GM19035 (cell line): ENCODE data around the gene RYR3.

Experiments
- ATAC-seq: cut with Tn5 transposase; IDR thresholded peaks from one replicate; pipeline ENCODE4 v1.9.1; 2021; ENCODE audit not compliant: unreplicated experiment

RYR3 gene

DNA sequence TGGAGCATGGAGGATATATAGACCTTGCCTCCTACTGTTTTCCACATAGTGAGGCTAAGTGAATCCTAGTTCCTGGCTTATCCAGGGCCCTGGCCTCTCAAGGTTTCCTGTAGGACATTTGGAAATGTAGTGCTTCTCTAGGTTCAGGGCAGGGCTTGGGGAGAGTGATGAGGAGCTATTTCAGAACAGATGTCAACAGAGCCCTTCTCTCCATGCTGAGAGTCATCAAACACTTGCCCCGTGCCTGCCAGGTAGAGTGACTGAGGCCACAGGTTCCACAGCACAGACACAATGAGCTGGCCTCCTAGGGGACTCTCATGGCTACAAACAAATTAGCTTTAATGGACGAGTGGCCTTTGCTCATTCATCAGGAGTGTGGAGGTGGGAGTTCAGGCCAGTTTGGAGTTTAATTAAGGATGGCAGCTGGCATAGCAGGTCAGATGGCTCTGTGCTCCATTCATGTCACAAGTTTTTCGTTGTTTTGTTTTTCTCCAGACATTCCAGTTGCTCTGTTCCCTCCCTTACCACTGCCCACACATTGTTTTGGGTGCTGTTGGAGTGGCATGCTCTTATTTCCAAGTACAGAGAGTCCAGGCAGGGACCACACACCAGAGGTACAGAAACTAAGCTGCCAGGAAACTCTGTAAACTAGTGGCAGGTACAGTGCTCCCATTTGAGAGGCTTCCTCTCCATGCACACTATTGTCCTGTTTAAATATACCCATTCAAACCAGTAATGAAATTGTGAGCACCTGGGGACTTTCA, 189.8 kb downstream of the RYR3 start:
- ATAC-seq: no peak

DNA sequence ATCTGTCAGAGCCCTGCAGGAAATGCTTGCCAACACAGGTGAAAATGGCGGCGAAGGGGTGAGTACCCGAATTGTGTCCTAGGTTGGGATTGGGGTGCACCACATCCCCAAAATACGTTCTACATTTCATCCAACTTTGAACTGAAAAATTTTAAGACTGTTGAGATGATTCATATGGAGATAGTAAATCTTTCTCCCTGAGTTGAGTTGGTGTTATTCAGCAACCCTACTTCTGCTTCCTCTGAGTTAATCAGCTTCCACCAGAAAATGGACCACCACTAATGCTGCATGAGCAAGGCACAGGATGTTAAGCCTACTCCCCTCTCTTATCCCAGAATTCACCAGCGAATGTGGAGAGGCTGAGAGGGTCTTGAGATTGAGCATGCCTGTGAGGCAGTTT, 192.9 kb downstream of the RYR3 start:
- no peak for ATAC-seq

DNA sequence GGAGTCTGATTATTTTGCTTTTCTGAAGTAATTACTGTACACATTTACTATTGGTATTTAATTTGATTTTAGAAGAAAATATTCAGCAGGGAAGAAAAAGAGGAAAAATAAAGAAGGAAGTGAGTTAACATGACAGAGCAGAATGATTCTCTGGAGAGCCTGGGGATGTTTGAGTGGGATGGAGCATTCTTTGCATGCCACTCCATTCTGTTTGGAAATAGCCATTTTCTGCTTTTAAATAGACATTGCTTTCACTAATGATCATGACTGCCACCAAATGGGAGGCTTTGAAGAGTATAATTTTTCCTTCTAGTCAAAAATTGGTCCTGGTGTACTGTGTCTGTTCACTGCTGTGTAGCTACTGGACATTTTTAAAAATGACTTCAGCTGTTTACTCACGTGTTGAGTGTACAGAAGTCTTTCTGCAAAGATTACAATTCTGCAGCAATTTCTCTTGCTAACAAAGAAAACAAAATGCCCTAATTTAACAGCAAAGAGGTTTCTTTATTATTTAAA, 196.1 kb downstream of the RYR3 start:
- no peak for ATAC-seq

DNA sequence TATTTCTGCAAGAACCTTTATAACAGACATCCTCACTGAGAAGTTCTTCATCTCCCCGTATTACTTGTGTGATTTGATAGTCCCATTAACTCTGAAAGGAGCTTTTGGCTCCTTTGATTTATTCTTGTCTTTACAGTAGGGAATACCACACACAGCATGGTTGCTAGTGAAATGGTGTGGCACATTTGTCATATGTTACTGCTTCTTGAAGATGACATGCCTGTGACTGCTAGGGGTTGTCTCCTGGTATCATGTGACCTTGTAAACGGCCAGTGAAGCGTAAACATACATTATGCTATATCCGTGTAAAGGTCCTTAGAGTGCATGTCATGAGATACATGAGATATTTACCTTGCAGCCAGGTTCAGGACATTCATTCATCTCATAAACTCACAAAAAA, 197.9 kb downstream of the RYR3 start:
- no peak for ATAC-seq

DNA sequence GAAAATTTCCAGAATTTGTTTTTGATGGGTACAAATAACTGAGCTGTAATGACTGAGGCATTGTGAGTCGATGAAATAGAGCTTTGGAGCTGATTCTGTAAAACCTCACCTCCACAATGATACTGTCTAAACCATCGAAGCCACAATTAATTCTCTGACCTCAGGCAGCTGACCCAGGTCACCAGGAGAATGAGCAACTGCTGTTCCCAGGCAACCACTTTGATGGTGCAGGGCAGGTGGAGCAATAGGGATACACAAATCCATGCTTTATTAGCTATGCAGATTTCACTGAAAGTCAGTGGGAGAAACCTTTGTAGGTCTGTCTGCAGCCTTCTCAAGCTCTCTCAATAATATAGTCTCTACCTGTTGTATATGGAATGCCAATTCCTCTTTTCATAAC, 204.4 kb downstream of the RYR3 start:
- no peak for ATAC-seq

DNA sequence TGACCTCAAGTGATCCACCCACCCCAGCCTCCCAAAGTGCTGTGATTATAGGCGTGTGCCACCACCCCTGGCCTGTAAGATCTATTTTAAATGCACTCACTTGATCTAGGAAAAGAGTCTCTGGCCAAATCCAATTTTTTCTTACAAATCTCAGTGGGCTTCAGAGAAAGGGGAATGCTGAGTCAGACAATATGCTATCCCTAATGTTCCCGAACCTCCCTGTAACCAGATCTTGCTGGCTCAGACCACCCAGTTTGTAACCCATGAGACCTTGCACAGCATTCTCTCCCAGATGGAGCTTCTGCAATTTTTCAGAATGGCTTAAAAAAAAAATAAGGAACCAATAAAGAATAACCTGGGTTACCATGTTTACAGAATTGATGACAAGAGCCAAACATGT, 205.8 kb downstream of the RYR3 start:
- no peak for ATAC-seq

DNA sequence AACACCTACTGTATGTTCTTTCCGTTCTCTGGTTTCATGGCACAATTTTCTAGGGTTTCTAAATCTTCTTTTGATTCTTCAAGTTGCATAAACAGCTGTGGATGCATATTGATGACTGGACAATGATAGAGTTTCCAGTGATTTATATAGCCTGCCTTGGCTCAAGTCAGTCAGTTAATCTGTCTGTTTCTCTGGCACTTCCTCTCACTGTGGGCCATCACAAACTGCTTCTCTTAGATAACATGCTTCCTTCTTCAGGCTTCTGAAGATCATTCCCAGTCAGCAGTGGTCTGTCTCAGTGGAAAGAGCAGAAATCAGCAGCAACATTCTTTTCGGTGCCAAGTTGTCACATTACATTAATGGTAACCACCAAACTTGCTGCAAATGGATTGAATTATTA, 207.2 kb downstream of the RYR3 start:
- ATAC-seq: no peak

DNA sequence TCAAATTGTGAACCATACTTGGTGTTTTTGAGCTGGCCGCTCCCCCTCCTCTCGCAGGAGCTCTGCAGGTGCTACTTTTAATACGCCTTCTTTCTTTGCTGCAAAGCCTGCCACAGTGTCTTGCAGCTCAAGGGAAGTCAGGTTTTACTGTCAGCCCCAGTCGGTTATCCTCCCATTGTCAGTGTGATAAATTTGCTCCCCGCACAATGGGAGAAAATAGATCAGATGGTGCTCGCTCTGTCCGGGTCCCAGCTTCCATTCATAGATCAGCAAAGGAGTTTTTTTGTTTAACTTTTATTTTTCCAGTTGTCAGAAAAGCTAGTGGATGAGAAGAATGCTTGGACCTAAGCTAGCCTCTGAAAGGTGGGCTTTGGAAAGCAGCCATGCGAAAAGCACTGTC, 207.7 kb downstream of the RYR3 start:
- no peak for ATAC-seq

DNA sequence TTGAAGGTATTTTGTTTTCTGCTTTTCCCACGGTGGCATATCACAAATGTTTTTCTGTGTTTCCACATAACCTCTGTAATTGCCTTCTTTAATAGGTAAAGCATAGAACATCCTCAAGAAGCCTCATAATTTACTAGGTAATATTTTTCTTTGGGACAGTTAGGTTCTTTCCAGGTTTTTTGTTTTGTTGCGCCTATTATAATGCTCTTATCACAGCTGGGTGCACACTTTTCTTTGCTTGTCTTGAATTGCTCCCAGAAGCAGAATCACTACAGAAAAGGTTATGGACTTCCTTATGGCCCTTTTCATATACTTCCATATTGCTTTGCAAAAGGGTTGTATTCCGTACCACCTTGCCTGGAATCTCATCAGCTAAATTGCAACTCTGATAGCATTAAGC, 213.5 kb downstream of the RYR3 start:
- ATAC-seq: no peak

DNA sequence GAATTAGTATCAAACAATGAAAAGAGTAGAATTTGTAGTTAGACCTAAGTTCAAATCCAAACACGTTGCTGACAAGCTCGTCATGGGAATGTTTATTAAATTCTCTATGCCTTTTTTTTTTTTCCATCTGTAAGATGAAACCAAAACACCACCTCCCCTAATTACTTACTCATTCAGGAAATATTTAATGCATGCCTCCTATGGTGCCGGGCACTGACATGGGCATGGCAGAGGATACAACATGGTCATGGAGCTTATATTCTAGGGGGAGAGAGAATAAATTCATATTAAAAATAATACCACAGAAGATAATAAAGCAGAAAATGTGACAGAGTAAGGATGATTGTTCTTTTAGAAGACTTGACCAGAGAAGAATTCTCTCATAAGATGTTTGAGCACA, 215.8 kb downstream of the RYR3 start:
- ATAC-seq: no peak

DNA sequence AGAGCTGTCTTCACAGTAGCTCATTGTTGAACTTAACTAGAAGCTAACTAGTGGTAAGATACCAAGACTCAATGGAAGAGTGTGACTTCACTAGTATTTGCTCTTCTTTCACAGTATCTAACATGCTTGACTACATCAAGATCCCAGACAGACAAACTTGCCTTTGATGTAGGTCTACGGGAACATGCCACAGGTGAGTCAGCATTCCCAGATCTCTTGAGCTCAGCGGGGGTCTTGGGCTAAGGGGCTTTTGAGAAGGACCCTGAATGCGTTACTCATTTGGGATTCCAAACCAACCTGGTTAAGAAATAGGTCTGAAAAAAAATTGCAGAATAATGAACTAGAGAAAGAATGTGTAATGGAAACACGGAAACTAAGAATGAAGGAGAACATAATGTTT, 222.4 kb downstream of the RYR3 start:
- ATAC-seq: no peak

DNA sequence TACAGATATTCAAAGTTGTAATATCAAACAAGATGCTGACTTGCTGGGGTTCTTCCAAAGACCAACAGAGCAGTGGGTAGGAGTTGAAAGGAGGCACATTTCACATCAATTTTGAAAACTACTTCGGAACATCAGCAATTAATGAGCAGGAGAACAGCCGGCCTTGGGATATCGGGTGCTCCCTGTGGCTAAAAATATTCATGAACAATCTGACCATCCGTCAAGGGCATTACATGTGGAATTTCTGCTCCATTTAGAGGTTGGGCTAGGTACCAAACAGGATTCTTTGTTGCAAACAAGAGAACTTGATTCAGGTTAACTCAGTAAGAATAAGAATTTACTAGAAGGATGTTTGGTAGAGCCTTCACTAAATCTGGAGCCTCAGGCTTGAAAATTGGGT, 223.9 kb downstream of the RYR3 start:
- ATAC-seq: no peak

DNA sequence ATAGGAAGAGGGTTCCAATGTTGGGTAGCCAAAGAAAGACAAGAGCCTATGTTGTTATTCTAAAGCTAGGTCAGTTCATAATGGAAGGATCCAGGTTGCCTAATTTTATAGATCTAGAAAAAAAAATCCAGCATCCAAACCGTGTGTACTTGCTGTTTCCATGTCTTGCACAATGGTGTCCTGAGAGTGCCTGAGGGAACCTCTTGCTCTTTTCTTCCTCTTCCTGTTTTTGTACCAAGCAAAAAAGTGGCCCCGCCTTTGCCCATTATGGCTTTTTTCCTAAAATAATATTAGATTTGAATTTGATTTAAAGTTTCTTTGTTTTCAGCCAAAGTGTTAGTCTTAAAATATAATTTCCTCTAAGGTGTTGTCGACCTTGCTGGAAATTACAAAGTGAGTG, 224.4 kb downstream of the RYR3 start:
- no peak for ATAC-seq

DNA sequence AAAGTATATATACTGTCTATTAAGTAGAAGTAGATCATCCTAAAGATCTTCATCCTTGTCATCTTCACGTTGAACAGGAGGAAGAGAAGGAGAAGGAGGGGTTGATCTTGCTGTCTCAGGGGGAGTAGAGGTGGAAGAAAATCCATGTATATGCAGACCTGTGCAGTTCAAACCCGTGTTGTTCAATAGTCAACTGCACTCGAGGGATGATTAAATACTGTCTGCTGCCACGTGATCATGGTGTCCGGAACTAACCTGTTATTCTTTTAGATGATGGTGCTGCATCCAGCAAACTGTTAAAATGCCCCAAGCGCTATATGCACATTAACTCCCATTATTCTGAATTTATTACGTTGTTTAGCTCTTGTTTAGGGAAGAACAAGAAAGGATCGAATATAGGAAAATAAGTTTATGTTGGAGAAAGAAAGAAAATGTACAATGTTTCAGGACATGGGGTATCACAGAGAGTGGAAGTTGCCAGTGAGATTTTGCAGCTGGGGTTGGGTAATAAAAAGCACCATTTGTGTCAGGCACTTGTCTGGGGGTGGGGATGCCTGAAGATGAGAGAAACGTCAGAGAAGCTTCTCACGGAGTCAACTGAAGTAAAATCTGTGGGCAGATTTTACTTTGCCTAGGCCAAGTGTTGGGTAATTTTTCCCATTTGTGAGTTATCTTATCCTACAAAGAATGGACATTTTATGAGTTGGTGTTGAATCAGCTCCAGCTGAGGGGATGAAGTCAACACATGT, 229.2 kb downstream of the RYR3 start:
- ATAC-seq: no peak

DNA sequence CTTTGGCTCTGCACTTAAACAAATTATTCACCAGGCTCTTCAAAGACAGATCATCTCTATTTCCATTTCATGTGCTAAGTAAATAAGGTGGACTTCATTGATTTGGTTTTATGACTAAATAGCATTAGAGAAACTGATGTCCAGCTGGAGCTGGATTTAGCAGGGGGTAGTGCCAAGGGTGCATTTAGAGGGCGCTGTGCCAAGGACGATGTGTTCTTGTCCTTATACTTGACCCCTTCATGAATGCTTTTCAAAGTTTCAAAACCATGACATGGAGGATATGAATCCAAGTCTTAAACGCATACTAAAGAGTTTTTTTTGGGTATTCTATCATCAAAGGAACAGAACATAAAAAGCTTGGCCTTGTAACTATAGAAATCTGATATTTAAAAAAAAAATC, 233.2 kb downstream of the RYR3 start:
- ATAC-seq: no peak

DNA sequence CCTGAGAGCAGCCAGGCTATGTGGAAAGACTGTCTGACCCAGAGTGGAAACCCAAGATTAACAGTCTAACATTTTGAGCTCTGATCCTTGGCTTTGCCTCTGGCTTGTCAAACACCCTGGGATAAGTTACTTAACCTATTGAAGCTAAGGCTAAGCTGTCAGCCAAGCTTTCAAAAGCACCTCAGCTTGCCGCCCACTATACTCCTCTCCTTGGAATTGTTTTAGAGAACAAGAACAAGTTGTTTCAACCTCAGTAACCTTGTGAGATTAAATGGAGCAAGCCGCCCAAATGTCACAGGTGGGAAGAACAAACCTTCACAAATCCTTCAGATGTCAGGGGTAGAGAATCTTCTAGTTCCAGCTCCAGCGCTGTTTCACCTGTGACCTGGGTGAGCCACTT, 235.1 kb downstream of the RYR3 start:
- no peak for ATAC-seq

DNA sequence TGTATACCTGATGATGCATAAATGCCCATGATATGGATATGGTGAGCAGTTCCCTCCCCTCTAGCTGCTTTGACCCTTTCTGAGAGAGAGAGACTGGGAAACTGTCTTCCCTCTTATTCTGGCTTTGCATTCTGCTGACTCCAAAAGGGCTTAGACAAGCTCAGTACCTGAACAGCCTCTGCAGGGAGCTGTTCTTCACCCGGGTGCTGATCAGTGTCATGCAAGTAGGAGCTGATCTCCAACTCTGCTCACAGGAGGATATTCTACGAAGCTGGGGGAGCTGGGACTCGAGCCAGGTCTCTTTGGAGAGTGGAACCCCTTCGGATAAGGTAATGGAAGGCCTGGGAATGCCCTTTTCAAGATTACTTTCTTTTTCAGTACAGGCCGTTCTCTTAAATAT, 237.1 kb downstream of the RYR3 start:
- no peak for ATAC-seq

DNA sequence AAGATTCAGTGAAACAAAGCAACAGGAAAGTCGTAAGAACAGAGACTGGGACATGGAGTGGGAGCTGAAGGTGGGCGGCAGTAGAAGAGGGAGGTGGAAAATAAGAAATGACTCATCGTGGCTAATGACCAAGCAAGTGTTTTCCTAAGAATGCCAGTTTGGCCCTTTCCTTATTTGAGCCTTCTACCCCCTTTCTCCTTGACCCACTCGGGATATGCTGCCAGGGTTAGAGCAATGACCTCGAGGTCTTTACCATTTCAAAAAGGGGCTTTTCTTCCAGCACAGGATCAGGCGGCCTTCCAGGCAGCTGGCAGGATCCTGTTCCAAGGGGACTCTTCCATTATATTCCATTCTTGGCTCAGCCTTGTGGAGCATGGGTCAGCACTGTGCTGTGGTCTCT, 241.1 kb downstream of the RYR3 start:
- no peak for ATAC-seq

DNA sequence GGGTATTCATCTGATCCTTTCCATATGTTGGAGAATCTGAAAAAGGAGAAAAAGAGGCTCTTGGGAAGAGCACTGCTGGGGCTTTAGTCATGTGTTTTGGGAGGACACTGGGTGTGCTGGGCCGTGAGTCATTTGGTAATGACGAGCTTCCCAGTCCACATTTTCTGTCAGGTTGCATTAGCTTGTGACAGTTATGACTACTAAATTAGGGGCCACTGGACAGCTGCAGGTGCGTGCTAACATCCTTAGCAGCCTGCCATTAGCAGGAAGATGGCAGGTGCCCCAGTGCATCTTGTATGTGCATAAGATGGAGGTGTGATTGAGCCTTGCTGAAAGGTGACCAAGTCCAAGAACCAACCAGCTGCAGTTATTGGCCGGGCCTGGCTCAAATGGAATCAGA, 242.4 kb downstream of the RYR3 start:
- ATAC-seq: no peak

DNA sequence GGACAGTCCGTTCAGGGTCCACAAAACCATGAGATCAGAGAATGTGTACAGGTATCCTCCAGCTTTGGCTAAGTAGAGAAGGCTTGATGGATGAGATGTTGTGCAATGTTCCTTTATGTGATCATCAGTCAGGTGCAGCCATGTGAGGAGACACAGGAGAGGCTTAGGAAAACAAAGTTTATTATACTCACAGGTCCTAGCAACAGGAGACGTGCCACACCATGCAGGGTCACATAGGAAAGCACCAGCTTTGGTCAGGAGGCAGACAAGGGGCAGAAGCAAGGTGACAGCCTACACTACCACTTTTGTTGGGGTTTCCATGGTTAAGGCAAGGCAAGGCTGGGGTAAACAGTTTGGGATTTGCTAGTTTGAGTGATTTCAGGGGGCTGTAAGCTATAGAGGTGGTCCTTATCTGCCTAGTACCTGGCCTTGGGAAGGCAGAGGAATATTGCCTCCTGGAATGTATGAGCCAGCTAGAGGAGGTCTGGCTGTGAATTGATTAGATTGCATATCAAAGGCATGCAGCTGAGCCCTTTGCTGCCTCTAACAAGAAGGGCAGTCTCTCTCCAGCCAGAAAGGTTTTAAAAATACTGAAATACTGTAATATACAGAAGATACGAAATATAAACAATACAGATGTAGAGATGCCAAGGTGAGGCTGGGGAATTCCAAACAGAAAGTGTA, 248.6 kb downstream of the RYR3 start:
- no peak for ATAC-seq

DNA sequence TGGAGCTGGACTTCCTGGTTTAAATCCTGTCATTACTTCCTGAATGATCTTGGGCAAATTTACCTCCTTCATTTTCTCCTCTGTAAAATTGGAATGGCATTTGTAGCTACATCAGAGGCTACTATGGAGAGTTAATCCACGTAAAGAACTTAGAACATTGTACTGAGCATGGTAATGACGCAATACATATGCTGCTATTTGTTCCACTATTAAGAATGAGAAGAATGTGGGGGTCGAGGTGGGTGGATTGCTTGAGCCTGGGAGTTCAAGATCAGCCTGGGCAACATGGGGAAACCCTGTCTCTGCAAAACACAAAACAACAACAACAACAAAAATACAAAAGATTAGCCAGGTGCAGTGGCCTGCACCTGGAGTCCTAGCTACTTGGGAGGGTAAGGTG, 250.6 kb downstream of the RYR3 start:
- ATAC-seq: no peak

DNA sequence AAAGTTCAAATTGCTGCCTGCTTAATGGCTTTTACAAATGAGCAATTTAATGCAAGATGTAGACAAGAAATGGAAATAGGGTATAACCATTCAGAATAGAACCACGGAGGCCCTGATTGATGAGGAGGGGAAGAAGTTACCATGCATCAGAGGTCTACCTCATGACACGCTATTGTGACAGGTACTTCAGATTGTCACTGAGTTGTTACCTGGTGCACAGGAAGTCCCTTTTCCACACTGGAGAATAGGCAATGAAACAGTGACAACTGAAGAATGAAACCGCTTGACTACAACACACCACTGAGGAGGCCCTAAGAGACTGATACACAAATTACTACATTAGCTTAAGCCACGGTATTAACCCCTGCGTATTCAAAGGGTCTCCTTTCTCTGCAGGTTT, 251.2 kb downstream of the RYR3 start:
- ATAC-seq: no peak
